Measurements from ENCODE around the gene TSPEAR.
"Not testable (repeated sequence)": the region's sequence is repeated elsewhere in the genome, so short reads cannot be mapped to it uniquely, and the experiment has no call there.

Gene TSPEAR

DNA sequence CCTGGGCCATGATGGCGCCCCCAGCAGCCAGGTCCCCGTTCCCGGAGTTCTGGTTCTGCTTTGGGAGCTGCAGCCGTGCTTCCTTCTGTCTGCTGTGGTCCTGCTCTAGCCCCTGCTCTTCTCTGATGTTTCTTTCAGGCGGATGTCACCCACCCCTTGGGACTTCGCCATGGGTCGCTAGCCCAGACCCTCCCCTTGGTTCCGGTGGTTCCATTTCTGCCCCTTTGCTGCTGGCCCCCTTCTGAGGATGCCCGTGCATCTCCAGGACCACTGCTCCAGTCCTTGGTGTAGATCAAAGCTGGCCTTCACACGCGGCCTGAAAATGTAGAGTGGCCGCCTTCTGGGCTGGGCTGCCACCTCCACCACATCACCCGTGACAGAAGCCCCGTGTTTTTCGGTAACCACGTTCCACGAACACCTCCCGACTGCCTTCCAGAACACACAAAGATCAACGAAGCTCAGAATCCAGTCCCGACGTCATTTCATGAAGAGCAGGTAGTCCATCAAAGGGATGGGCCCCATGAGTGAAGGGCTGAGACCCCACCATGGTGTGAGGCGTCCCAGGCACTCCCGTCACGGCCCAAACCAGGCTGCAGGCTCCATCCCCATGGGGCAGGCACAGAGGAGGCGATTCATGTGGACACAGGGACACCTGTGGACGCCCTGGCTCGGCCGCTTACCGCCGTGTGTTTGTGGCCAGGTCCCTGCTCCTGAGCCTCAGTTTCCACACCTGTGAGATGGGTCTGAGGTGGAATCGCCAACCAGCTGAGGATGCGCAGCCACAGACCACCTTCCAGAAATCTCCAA, 195.8 kb downstream of the TSPEAR start:
- DNase-seq (ENCODE audit: low read depth) = no peak

DNA sequence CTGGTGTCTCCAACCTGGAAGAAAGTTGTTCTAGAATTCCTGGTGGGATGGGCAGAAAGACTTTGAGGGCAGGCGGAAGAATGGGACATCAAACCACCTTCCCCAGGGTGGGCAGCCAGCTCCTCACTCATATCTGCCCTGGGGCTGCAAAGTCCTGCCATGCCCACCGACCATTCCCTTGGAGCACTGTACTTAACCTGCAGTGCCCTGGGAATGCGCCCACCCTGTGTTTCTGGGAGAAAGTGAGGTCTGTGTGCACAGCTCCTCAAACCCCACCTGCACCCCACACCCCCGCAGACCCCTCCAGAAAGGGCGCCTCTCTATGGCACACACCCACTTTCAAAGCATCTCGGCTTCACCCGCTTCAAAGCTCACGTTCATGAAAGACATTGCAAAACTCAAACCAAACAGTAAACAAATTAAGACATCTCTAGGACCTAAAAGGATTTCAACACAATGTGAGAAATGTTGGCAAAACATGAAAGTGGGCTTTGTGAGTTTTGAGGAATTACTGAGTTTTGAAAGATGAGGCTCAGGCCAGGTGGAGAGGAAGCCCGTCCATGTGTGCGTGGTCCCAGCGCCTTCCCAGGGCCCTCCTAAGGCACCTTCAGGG, 196.5 kb downstream of the TSPEAR start:
- DNase-seq (ENCODE audit: low read depth) = no peak

DNA sequence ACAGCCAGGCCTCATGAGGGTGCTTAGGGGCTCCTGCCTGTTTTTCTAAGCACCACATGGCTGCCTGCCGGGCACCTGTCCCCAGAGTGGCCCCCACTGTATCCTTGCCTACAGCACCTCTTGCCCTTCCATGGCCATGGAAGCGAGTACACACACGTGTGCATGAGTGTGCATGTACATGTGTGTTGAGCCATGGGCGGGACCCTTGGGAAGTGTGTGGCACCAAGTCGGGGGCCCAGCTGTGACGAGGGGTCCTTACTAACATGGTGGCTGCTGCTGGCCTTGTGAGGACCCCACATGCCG, 197.2 kb downstream of the TSPEAR start:
- DNase-seq (ENCODE audit: low read depth) = no peak

DNA sequence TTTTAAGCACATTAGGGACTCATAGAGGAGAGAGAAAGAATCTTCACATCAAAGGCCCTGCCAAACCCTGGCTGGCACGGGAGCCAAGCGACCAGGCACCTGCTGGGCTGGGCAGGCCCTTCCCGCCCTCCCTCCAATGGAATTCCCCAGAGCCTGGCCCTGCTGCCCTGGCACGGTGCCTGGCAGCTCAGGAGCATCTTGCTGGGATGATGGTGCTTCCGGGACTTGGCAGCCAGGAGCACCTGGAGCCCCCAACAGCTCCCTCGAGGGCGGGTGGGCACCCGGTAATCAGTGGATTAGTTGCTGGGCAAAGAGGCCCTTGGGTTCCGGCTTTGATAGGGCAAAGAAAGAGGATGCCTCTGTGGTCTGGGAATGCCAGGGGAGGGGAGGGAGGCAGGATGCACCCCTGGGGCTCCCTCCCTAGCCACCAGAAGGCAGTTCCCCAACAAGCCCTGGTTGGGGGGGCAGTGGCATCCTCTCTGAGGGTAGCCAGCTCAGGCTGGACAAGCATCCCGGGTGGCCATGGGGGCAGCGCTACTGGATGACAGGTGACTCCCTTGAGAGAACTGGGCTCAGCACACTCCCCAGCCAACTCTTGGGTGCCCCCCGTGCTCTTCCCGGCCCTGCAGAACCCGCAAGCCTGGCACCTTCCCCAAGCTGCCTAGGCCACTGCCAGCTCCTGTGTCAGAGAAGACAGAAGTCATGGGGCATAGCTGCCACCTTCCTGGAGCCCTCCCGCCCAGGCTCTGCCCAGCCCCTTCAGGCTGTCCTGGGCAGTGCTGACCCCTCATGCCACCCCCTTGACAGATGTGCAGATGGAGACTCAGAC, 197.8 kb downstream of the TSPEAR start:
- DNase-seq (ENCODE audit: low read depth) = no peak

DNA sequence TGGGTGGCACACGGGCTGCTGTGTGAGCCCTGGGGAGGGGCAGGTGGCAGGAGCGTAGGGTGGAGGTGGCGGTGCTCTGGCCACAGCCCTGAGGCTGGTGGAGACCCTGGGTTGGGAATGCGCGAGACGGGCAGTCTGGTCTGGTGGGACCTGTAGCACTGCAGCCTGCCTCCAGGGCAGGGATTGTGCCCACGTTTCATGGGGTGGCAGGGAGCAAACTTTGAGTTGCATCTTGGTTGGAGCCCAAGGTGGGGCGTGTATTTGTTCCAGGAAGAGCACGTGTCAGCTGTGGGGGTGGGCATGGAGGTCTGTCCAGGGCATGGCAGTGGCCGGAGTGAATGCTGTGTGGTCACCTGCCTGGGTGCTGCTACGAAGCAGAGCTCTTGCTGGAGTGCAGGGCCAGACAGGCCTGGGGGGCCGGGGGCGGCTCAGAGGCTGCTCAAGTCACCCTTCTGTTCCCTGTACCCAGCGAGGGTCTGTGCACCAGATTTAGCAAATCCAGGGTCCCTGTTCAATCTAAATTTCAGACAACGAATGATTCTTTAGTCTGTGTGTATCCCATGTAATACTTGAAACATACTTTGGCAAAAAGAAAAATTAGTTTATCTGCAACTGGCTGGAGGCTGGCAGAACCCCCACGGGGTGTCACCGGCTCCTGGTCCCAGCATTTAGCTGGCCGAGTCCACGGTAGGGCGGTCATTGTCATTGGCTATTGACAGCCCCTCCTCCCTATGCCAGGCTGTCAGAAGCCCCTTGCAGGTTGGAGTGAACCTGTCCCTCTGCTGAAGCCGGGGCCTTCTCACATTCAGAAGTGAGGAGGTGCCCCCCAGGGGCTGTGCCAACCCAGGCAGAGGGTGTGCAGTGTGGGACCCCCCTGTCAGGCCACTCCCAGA, 198.6 kb downstream of the TSPEAR start:
- no peak for DNase-seq (ENCODE audit: low read depth)

DNA sequence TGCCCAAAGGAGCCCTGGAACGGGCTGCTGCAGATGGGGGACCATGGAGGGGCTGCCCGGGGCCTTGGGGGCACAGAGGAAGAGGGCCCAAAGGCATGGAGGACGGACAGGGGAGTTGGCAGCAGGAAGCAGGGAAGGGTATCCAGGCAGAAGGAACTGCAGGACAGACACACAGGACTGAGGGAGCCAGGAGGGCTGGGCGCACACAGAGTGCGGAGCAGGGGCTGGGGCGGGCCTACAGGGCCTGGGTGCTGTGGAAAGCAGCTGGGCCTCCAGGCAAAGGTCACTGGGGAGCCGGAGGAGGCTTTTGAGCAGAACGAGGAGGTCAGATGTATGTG, 199.5 kb downstream of the TSPEAR start:
- no peak for DNase-seq (ENCODE audit: low read depth)

DNA sequence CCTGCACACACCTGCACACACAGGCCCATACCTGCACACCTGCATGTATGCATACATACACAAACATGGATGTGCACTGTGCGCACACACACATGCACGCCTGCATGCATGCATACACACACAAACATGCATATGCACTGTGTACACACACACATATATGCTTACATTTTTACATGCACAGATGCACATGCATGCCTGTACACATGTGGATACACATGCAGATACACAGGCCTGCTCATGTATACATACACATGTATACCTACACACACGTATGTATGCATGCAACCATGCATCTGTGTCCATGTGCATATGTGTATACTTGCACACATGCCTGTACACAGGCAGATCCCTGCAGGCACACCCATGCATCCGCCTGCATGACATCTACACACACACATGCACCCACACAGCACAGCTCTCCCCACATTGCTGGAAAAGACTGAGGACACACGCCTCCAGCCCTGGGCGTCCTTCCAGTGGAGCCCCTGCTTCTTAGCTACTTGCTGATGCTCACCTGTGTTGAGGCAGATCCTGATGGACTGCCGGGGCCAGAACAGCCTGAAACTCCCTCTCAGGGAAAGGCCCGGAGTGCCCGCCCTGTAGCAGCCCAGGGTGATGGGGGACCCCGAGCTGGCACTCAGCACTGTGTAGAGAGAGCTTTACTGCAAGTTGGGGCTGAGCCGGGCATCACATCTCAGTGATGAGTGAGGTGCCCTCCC, 200.0 kb downstream of the TSPEAR start:
- DNase-seq (ENCODE audit: low read depth) = no peak

DNA sequence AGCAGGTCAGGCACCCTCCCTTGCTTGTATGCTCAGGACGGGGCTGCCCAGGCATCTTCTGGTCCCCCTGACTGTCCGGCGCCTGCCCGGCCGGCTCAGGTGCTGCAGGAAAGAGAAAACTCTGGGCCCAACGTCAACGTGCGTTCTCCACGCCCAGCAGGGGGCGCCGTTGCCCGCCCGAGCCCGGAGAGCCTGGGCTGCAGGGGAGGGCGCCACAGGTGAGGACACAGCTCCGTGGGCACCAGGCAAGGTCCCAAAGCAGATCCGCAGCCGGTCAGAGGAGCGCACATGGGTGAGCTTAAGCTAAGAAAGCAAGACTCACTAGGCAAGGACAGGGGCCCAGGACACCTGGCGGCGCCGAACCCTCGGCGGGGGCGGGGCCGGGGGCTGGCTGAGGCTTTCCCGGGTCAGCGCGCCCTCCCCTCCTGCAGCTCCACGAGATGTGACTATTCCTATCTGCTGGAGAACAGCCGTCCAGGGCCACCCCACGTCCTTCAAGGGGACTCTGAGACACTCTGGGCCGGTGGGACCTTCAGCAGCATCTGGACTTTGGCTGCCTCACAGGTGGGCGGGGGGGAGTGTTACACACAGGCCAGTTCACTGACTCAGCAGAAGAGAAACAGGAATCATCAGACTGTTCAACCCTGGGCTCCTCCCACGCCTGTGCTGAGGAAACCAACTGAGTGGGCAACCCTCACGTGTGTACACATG, 200.7 kb downstream of the TSPEAR start:
- DNase-seq (ENCODE audit: low read depth) = peak; percentile 60

DNA sequence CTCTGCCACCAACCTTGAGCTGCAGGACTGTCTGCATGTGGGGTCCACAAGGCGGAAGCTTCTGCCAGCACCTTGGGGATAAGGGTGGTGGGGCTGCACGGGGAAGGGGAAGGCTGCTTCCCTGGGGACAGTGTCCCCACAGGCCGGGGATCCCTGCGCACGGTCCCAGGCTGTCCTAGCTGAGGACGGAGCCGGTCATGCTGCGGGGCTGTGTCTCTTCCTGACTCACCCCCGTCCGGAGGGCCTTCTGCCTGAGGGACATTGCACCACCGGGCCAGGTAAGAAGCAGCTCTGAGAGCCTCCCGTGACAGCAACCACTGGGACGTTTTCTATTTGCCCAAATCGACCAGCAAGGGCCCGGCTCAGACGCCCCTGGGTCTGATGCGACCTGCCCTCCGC, 201.3 kb downstream of the TSPEAR start:
- DNase-seq (ENCODE audit: low read depth) = no peak

DNA sequence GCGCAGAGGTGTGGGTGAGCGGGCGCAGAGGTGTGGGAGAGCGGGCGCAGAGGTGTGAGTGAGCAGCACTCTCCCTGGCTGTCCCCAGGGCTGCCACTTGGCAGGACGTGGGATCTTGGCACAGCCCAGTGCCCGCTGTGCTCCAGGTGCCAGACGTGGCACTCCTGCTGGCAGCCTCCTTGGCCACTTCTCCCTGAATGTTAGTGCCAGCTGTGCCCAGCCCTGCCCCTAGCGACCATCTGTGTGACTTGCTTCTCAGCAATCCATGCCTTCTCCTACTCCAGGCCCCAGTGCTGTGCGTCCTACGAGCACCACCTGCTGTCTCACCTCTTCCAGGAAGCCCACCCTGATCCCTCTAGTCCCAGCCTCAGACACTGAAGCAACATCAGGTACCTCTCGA, 201.8 kb downstream of the TSPEAR start:
- no peak for DNase-seq (ENCODE audit: low read depth)

DNA sequence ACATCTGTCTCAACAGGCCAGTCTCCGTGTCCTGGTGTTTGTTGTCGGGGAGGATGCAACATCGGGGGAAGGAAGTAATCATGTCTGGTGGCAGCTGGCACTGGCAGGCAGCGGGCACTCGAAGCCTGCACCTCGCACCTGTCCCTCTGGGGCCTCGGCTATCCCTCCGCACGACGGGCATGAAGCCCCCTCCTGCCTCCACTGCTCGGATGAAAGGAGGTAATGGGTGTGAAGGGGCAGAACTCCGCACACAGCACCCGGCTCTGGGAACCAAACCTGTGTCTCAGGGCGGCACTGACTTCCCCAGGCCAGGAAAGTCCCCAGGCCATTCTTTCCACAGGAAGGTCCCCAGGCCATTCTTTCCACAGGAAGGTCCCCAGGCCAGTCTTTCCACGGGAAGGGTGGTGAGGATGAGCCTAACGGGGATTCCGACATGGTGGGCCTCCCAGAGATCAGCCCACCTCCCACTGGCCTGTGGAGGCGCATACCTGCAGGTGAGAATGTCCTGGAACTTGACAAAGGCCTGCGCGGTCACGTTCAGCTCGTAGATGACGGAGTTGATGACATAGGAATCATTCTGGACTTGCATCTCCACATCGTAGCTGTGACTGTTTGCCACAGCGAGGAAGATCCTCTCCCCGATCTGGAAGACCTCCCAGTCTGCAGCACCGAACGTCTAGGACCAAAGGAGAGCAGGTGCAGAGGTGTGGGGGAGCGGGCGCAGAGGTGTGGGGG, 202.5 kb downstream of the TSPEAR start:
- DNase-seq (ENCODE audit: low read depth) = no peak

DNA sequence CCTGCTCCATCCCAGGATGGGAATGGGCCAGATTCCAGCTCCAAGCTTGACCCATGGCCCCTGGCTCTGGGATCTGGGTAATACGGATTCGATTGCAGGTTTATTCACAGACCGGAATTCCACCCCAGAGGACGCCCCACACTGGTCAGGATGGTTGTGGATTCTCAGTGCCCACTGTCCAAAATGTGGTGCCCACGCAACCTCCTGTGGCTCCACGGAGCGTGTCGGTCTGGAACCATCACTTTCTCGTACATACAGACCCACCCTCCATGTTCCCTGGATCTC, 203.0 kb downstream of the TSPEAR start:
- DNase-seq (ENCODE audit: low read depth) = no peak

DNA sequence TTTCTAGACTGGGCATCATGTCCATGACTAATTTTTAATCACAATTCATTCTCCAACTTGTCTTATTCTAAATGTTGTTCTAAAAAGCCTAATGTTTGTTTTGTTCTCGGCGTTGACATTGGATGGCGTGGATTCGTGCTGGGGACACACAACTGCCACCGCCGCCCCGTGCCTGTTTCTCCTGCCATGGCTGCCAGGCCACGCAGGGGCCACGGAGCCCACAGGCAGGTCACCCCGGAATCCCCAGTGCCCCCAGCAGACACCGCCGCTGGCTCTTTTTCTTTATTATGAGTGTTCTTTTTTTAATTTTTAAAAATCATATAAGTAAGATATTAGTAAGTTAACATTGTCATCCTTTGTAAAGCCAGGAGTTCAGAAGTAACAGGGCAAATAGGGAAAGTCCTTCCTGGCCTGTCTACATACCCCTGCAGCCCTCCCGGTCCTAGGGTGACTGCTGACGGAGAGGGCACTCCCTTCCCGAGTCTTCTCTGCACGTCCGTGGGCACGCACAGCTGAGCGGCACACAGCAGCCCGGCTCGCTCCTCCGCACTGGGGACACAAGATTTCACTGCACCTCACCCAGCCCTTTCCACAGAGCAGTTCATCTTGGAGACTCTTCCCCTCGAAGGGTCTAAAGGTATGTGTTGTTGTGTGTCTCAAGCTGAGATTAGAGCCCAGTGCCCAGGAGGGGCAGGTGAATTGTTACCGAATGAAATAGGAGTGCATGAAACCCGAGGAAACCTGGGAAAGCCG, 203.5 kb downstream of the TSPEAR start:
- no peak for DNase-seq (ENCODE audit: low read depth)

DNA sequence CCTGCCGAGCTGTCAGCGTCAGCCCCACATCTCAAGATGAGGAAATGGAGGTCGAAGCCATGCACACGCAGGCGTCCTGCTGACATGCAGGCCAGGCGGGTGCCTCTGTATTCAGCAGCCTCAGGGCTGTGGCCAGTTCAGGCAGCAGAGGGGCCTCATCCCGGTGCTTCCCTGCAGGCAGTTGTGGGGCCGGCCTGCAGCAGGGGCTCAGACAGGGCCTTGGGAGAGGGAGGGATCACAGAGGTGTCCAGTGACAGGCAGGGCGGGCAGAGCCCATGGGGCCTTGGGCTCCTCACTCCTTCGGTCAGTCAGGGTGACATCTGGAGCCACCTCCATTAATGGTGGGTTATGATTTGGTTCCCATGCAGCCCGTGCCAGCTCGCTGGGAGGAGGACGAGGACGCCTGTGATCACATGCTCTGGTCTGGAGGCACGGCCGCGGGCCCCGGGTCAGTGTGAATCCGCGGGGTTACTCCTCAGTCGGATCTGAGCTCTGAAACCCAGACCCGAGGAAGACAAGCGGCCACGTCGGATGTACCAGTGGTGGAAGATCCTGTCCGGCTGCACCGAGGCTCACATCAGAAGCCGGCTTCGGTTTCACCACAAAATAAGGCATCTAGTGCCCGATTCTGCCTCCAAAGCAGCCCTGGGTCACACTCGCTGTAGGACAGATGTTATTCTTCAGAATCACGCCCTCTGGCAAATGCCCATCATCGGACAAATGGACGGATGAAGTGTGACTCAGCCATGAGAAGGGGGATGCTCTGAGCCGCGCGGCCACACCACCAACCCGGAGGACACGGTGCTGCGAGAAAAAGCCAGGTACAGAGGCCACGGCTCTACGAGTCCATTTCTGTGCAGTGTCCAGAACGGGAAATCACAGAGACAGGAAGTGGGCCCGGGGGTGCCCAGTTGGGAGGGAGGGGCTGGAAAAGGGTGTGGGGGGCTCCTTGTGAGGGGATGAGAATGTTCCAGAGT, 204.8 kb downstream of the TSPEAR start:
- DNase-seq (ENCODE audit: low read depth) = no peak

DNA sequence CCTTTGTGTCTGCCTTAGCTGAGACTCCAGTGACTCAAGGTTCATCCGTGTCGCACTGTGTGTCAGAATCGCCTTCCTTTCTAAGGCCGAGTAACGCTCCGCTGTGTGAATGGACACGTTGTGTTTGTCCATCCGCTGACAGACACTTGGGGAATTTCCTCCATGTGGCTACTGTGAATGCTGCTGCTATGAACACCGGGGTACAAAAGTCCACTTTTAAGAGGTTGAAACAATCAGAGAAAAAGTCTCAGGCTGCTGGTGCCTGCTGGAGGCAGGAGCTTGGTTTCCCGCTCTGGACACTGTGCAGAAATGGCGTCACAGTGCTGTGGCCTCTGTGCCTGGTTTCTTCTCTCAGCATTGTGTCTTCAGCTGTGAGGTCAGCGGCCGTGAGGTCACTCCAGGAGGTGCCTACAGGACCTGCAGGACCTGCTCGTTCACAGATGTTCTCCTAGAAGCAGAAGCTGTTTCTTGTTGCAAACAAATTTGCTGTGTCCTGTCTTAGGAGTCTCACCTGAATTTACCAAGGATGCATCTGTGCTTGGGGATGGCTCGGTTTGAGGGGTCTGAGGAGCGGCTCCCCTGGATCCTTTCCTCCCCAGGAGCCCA, 205.6 kb downstream of the TSPEAR start:
- DNase-seq (ENCODE audit: low read depth) = no peak

DNA sequence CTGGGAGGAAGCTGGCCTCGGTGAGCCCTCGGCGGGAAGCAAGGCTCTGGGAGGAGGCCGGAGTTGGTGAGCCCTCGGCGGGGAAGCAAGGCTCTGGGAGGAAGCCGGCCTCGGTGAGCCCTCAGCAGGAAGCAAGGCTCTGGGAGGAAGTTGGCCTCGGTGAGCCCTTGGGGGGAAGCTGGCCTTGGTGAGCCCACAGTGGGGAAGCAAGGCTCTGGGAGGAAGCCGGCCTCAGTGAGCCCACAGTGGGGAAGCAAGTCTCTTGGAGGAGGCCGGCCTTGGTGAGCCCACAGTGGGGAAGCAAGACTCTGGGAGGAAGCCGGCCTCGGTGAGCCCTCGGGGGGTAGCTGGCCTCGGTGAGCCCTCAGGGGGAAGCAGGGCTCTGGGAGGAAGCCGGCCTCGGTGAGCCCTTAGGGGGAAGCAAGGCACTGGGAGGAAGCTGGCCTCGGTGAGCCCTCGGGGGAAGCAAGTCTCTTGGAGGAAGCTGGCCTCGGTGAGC, 207.4 kb downstream of the TSPEAR start:
- no peak for DNase-seq (ENCODE audit: low read depth)

DNA sequence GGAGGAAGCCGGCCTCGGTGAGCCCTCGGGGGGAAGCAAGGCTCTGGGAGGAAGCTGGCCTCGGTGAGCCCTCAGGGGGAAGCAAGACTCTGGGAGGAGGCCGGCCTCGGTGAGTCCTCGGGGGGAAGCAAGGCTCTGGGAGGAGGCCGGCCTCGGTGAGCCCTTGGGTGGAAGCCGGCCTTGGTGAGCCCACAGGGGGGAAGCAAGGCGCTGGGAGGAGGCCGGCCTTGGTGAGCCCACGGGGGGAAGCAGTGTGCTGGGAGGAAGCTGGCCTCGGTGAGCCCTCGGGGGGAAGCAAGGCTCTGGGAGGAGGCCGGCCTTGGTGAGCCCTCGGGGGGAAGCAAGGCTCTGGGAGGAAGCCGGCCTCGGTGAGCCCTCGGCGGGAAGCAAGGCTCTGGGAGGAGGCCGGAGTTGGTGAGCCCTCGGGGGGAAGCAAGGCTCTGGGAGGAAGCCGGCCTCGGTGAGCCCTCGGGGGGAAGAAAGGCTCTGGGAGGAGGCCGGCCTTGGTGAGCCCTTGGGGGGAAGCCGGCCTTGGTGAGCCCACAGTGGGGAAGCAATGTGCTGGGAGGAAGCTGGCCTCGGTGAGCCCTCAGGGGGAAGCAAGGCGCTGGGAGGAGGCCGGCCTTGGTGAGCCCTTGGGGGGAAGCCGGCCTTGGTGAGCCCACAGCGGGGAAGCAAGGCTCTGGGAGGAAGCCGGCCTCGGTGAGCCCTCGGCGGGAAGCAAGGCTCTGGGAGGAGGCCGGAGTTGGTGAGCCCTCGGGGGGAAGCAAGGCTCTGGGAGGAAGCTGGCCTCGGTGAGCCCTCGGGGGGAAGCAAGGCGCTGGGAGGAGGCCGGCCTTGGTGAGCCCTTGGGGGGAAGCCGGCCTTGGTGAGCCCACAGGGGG, 208.1 kb downstream of the TSPEAR start:
- DNase-seq (ENCODE audit: low read depth) = not testable (repeated sequence)
